DOHH2 (cell line): ENCODE results near the gene TCERG1L.

Experiments used
- H3F3A ChIP-seq: fragments of 200-600 bp; sonication (generic), shearing (Covaris generic); 2 replicates; pipeline ENCODE4 v1.6.0; 2016; ENCODE audit warnings: antibody characterized with exemption, mild to moderate bottlenecking; ENCODE audit not compliant: control insufficient read depth, insufficient read depth
- H3K27ac ChIP-seq: fragments of 200-600 bp; sonication (generic); 2 replicates; pipeline ENCODE4 v1.5.1; 2014; ENCODE audit warnings: low read depth, mild to moderate bottlenecking, low read length, moderate library complexity
- H3K27me3 ChIP-seq: fragments of 200-600 bp; sonication (generic); 2 replicates; pipeline ENCODE4 v1.6.1; 2014; ENCODE audit warnings: mild to moderate bottlenecking, low read length, mixed read lengths; ENCODE audit not compliant: control insufficient read depth
- H3K36me3 ChIP-seq: fragments of 200-600 bp; sonication (generic); 2 replicates; pipeline ENCODE4 v1.6.1; 2014; ENCODE audit warnings: mild to moderate bottlenecking, low read length, moderate library complexity, mixed read lengths; ENCODE audit not compliant: control insufficient read depth
- H3K4me1 ChIP-seq: fragments of 200-600 bp; sonication (generic); 2 replicates; pipeline ENCODE4 v1.6.1; 2014; ENCODE audit warnings: mild to moderate bottlenecking, low read length, mixed read lengths; ENCODE audit not compliant: control insufficient read depth
- H3K4me2 ChIP-seq: fragments of 200-600 bp; sonication (generic); 2 replicates; pipeline ENCODE4 v1.6.0; 2014; ENCODE audit warnings: mild to moderate bottlenecking, low read length, moderate library complexity
- H3K4me3 ChIP-seq: fragments of 200-600 bp; sonication (generic); 2 replicates; pipeline ENCODE4 v1.5.1; 2014; ENCODE audit warnings: mild to moderate bottlenecking, low read length, mixed read lengths
- H3K79me2 ChIP-seq: fragments of 200-600 bp; sonication (generic); 2 replicates; pipeline ENCODE4 v1.6.1; 2014; ENCODE audit warnings: mild to moderate bottlenecking, low read length, mixed read lengths; ENCODE audit not compliant: control insufficient read depth
- H3K9me2 ChIP-seq: fragments of 200-600 bp; sonication (generic); replicated peaks from 2 replicates; pipeline ENCODE4 v1.6.1; 2014; ENCODE audit warnings: mild to moderate bottlenecking, low read length, mixed read lengths; ENCODE audit not compliant: control insufficient read depth
- H3K9me3 ChIP-seq: fragments of 200-600 bp; sonication (generic); 2 replicates; pipeline ENCODE4 v1.6.1; 2014; ENCODE audit warnings: antibody characterized with exemption, low read length, mixed read lengths; ENCODE audit not compliant: control insufficient read depth, insufficient read depth
- H4K20me1 ChIP-seq: fragments of 200-600 bp; sonication (generic); 2 replicates; pipeline ENCODE4 v1.6.0; 2014; ENCODE audit warnings: low read depth, mild to moderate bottlenecking, antibody characterized with exemption, low read length, moderate library complexity; ENCODE audit not compliant: control insufficient read depth, insufficient read depth
- EZH2phosphoT487 ChIP-seq: fragments of 200-600 bp; sonication (generic); IDR thresholded peaks from 2 replicates; pipeline ENCODE4 v1.6.1; 2017; ENCODE audit warnings: borderline replicate concordance, mild to moderate bottlenecking, antibody characterized with exemption, low read length, moderate library complexity, mixed read lengths
- TF ChIP-seq, protein P1 (sequence below): fragments of 200-600 bp; sonication (generic); IDR thresholded peaks from one replicate; pipeline ENCODE4 v1.5.1; 2014; ENCODE audit warnings: antibody characterized with exemption, mild to moderate bottlenecking, low read depth, low read length; ENCODE audit not compliant: poor library complexity, severe bottlenecking

The TCERG1L gene

GRCh38 chr10:131211146-131211545 is 100.4 kb downstream of the TCERG1L start:
- Histone ChIP-seq H3K4me3 (no peak overlapping the region), H3K79me2 (no peaks in the 10 kb centered on the region), H4K20me1 (no peaks in the 10 kb centered on the region), H3K36me3 (no peaks in the 10 kb centered on the region), H3F3A (no peaks in the 10 kb centered on the region), H3K9me3 (peaks cover 4% of the 10 kb centered on the region; the same call in 1 of the 2 replicates), H3K9me2 (no peaks in the 10 kb centered on the region), H3K27ac (no peak overlapping the region), H3K4me1 (no peaks in the 10 kb centered on the region), H3K4me2 (no peak overlapping the region), H3K27me3 (no peaks in the 10 kb centered on the region)
- no peak for TF ChIP-seq EZH2phosphoT487
- TF ChIP-seq, protein P1, sequence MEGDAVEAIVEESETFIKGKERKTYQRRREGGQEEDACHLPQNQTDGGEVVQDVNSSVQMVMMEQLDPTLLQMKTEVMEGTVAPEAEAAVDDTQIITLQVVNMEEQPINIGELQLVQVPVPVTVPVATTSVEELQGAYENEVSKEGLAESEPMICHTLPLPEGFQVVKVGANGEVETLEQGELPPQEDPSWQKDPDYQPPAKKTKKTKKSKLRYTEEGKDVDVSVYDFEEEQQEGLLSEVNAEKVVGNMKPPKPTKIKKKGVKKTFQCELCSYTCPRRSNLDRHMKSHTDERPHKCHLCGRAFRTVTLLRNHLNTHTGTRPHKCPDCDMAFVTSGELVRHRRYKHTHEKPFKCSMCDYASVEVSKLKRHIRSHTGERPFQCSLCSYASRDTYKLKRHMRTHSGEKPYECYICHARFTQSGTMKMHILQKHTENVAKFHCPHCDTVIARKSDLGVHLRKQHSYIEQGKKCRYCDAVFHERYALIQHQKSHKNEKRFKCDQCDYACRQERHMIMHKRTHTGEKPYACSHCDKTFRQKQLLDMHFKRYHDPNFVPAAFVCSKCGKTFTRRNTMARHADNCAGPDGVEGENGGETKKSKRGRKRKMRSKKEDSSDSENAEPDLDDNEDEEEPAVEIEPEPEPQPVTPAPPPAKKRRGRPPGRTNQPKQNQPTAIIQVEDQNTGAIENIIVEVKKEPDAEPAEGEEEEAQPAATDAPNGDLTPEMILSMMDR = no peak

- Histone ChIP-seq H3K27me3 (no peaks in the 10 kb centered on the region), H3K27ac (no peak overlapping the region), H4K20me1 (no peaks in the 10 kb centered on the region), H3K4me1 (no peaks in the 10 kb centered on the region), H3K9me2 (no peaks in the 10 kb centered on the region), H3K4me3 (no peak overlapping the region), H3K9me3 (peaks cover 6% of the 10 kb centered on the region; the same call in 1 of the 2 replicates), H3K36me3 (no peaks in the 10 kb centered on the region), H3F3A (no peaks in the 10 kb centered on the region), H3K79me2 (no peaks in the 10 kb centered on the region), H3K4me2 (no peak overlapping the region)
- TF ChIP-seq EZH2phosphoT487 = no peak
- TF ChIP-seq, protein P1 = no peak
Observed at GRCh38 chr10:131210181-131210580, 101.3 kb downstream of the TCERG1L start.

GRCh38 chr10:131207584-131208532 is 103.7 kb downstream of the TCERG1L start:
- H3K36me3 ChIP-seq = no peaks in the 10 kb centered on the region
- no peaks in the 10 kb centered on the region for H3K4me1 ChIP-seq
- H4K20me1 ChIP-seq = no peaks in the 10 kb centered on the region
- no peak for TF ChIP-seq EZH2phosphoT487
- TF ChIP-seq, protein P1 = no peak
- peaks cover 6% of the 10 kb centered on the region; the same call in 1 of the 2 replicates for H3K9me3 ChIP-seq
- no peaks in the 10 kb centered on the region for H3F3A ChIP-seq
- H3K27ac ChIP-seq = no peak overlapping the region
- H3K9me2 ChIP-seq = no peaks in the 10 kb centered on the region
- H3K4me2 ChIP-seq = no peak overlapping the region
- no peaks in the 10 kb centered on the region for H3K79me2 ChIP-seq
- no peaks in the 10 kb centered on the region for H3K27me3 ChIP-seq
- H3K4me3 ChIP-seq = no peak overlapping the region
